ENCODE data around the gene UNC93A. TPM values are rescaled to one million over a fixed set of nuclear protein-coding genes. Genes with fewer than 3 reads are reported as not detected.
"Not testable (repeated sequence)": the region's sequence is repeated elsewhere in the genome, so short reads cannot be mapped to it uniquely, and the experiment has no call there.

UNC93A gene
- total and polyA plus RNA-seq, 5 donors from 2014 or later, result not detected

GRCh38 chr6:167267556-167267898 lies 23.6 kb upstream of the UNC93A start:
- not testable (repeated sequence) for H3K4me3 Mint-ChIP-seq; H3K27me3 ChIP-seq (ENCODE audit: control insufficient read depth, insufficient read depth, low read length); H3K36me3 ChIP-seq (ENCODE audit: control insufficient read depth, insufficient read depth, low read length); DNase-seq; H3K4me1 Mint-ChIP-seq; H3K27ac Mint-ChIP-seq; H3K4me3 ChIP-seq (ENCODE audit: low read depth, low read length); H3K9me3 Mint-ChIP-seq; H3K4me1 ChIP-seq (ENCODE audit: control insufficient read depth, insufficient read depth, low read length, poor library complexity, severe bottlenecking); H3K9me3 ChIP-seq (ENCODE audit: control insufficient read depth in 2 of 2, low read length in 2 of 2); H3K36me3 Mint-ChIP-seq; ATAC-seq (ENCODE audit: low read depth in 2 of 2); H3K27ac ChIP-seq (ENCODE audit: insufficient read depth, low read length, poor library complexity, severe bottlenecking)
- H3K27me3 Mint-ChIP-seq, result peaks cover 11% of the 10 kb centered on the region

GRCh38 chr6:167267921-167268401 lies 23.2 kb upstream of the UNC93A start:
- no peak overlapping the region for H3K27ac Mint-ChIP-seq

GRCh38 chr6:167268683-167269280 lies 22.3 kb upstream of the UNC93A start:
- H3K36me3 ChIP-seq (ENCODE audit: control insufficient read depth, insufficient read depth, low read length), result no peaks in the 10 kb centered on the region
- no peak overlapping the region for H3K27ac ChIP-seq (ENCODE audit: insufficient read depth, low read length, poor library complexity, severe bottlenecking)
- no peaks in the 10 kb centered on the region for H3K36me3 Mint-ChIP-seq
- DNase-seq (no peak), ATAC-seq (ENCODE audit: low read depth in 2 of 2) (no peak)
- H3K4me1 ChIP-seq (ENCODE audit: control insufficient read depth, insufficient read depth, low read length, poor library complexity, severe bottlenecking), result no peaks in the 10 kb centered on the region
- no peak overlapping the region for H3K27ac Mint-ChIP-seq
- H3K27me3 Mint-ChIP-seq, result peaks cover 5% of the 10 kb centered on the region
- H3K4me3 Mint-ChIP-seq, result no peak overlapping the region
- H3K9me3 ChIP-seq (ENCODE audit: control insufficient read depth in 2 of 2, low read length in 2 of 2), result no peaks in the 10 kb centered on the region
- H3K4me3 ChIP-seq (ENCODE audit: low read depth, low read length), result no peak overlapping the region
- no peaks in the 10 kb centered on the region for H3K27me3 ChIP-seq (ENCODE audit: control insufficient read depth, insufficient read depth, low read length)
- H3K9me3 Mint-ChIP-seq, result no peaks in the 10 kb centered on the region
- no peaks in the 10 kb centered on the region for H3K4me1 Mint-ChIP-seq

More at GRCh38 chr6:167267921-167268401, 23.2 kb upstream of the UNC93A start:
- H3K36me3 Mint-ChIP-seq, result no peaks in the 10 kb centered on the region
- no peak for DNase-seq
- no peaks in the 10 kb centered on the region for H3K27me3 ChIP-seq (ENCODE audit: control insufficient read depth, insufficient read depth, low read length)
- H3K9me3 Mint-ChIP-seq, result peaks cover 0 to under 1% (median 0%) of the 10 kb centered on the region in 7 donors
- no peaks in the 10 kb centered on the region for H3K9me3 ChIP-seq (ENCODE audit: control insufficient read depth in 2 of 2, low read length in 2 of 2)
- H3K27me3 Mint-ChIP-seq, result peaks cover 7% of the 10 kb centered on the region
- no peak overlapping the region for H3K4me3 ChIP-seq (ENCODE audit: low read depth, low read length)
- no peak overlapping the region for H3K4me3 Mint-ChIP-seq
- H3K4me1 Mint-ChIP-seq, result no peaks in the 10 kb centered on the region
- no peak for ATAC-seq (ENCODE audit: low read depth in 2 of 2)
- no peaks in the 10 kb centered on the region for H3K4me1 ChIP-seq (ENCODE audit: control insufficient read depth, insufficient read depth, low read length, poor library complexity, severe bottlenecking)
- H3K27ac ChIP-seq (ENCODE audit: insufficient read depth, low read length, poor library complexity, severe bottlenecking), result no peak overlapping the region
- no peaks in the 10 kb centered on the region for H3K36me3 ChIP-seq (ENCODE audit: control insufficient read depth, insufficient read depth, low read length)

- no peak overlapping the region for H3K27ac Mint-ChIP-seq
Observed at GRCh38 chr6:167270499-167271311, 20.4 kb upstream of the UNC93A start.

GRCh38 chr6:167272151-167272550 lies 19.0 kb upstream of the UNC93A start:
- no peak overlapping the region for H3K27ac ChIP-seq (ENCODE audit: insufficient read depth, low read length, poor library complexity, severe bottlenecking)
- Mint-ChIP-seq H3K27ac (no peak overlapping the region), H3K9me3 (no peaks in the 10 kb centered on the region), H3K27me3 (peaks cover 13% of the 10 kb centered on the region), H3K36me3 (no peaks in the 10 kb centered on the region), H3K4me1 (no peaks in the 10 kb centered on the region), H3K4me3 (no peak overlapping the region)
- no peaks in the 10 kb centered on the region for H3K4me1 ChIP-seq (ENCODE audit: control insufficient read depth, insufficient read depth, low read length, poor library complexity, severe bottlenecking)
- no peak overlapping the region for H3K4me3 ChIP-seq (ENCODE audit: low read depth, low read length)
- H3K9me3 ChIP-seq (ENCODE audit: control insufficient read depth in 2 of 2, low read length in 2 of 2), result no peaks in the 10 kb centered on the region
- H3K36me3 ChIP-seq (ENCODE audit: control insufficient read depth, insufficient read depth, low read length), result no peaks in the 10 kb centered on the region
- ATAC-seq (ENCODE audit: low read depth in 2 of 2) (no peak), DNase-seq (no peak)
- no peaks in the 10 kb centered on the region for H3K27me3 ChIP-seq (ENCODE audit: control insufficient read depth, insufficient read depth, low read length)

More at GRCh38 chr6:167270499-167271311, 20.4 kb upstream of the UNC93A start:
- Histone ChIP-seq H3K27me3 (ENCODE audit: control insufficient read depth, insufficient read depth, low read length) (no peaks in the 10 kb centered on the region), H3K27ac (ENCODE audit: insufficient read depth, low read length, poor library complexity, severe bottlenecking) (no peak overlapping the region), H3K4me1 (ENCODE audit: control insufficient read depth, insufficient read depth, low read length, poor library complexity, severe bottlenecking) (no peaks in the 10 kb centered on the region), H3K9me3 (ENCODE audit: control insufficient read depth in 2 of 2, low read length in 2 of 2) (no peaks in the 10 kb centered on the region), H3K4me3 (ENCODE audit: low read depth, low read length) (no peak overlapping the region), H3K36me3 (ENCODE audit: control insufficient read depth, insufficient read depth, low read length) (no peaks in the 10 kb centered on the region)
- no peaks in the 10 kb centered on the region for H3K36me3 Mint-ChIP-seq
- no peak for DNase-seq
- no peak overlapping the region for H3K4me3 Mint-ChIP-seq
- H3K4me1 Mint-ChIP-seq, result no peaks in the 10 kb centered on the region
- ATAC-seq (ENCODE audit: low read depth in 2 of 2), result no peak
- H3K9me3 Mint-ChIP-seq, result no peaks in the 10 kb centered on the region
- peaks cover 10% of the 10 kb centered on the region for H3K27me3 Mint-ChIP-seq

GRCh38 chr6:167272696-167273379 lies 18.3 kb upstream of the UNC93A start:
- no peaks in the 10 kb centered on the region for H3K36me3 ChIP-seq (ENCODE audit: control insufficient read depth, insufficient read depth, low read length)
- H3K4me1 ChIP-seq (ENCODE audit: control insufficient read depth, insufficient read depth, low read length, poor library complexity, severe bottlenecking), result no peaks in the 10 kb centered on the region
- H3K9me3 ChIP-seq (ENCODE audit: control insufficient read depth in 2 of 2, low read length in 2 of 2), result no peaks in the 10 kb centered on the region
- no peaks in the 10 kb centered on the region for H3K27me3 ChIP-seq (ENCODE audit: control insufficient read depth, insufficient read depth, low read length)
- H3K27ac ChIP-seq (ENCODE audit: insufficient read depth, low read length, poor library complexity, severe bottlenecking), result no peak overlapping the region
- peaks cover 14% of the 10 kb centered on the region for H3K27me3 Mint-ChIP-seq
- no peak for DNase-seq
- no peak overlapping the region for H3K27ac Mint-ChIP-seq
- ATAC-seq (ENCODE audit: low read depth in 2 of 2), result no peak
- no peak overlapping the region for H3K4me3 Mint-ChIP-seq
- H3K36me3 Mint-ChIP-seq, result peaks cover under 1% of the 10 kb centered on the region
- H3K9me3 Mint-ChIP-seq, result no peaks in the 10 kb centered on the region
- H3K4me3 ChIP-seq (ENCODE audit: low read depth, low read length), result no peak overlapping the region
- H3K4me1 Mint-ChIP-seq, result no peaks in the 10 kb centered on the region

GRCh38 chr6:167274270-167274669 lies 16.8 kb upstream of the UNC93A start:
- H3K9me3 ChIP-seq (ENCODE audit: control insufficient read depth in 2 of 2, low read length in 2 of 2), result no peaks in the 10 kb centered on the region
- H3K4me3 ChIP-seq (ENCODE audit: low read depth, low read length), result no peak overlapping the region
- peaks cover 3% of the 10 kb centered on the region for H3K27me3 ChIP-seq (ENCODE audit: control insufficient read depth, insufficient read depth, low read length)
- Mint-ChIP-seq H3K4me3 (no peak overlapping the region), H3K27ac (no peak overlapping the region), H3K27me3 (peaks cover 11% of the 10 kb centered on the region), H3K36me3 (peaks cover 3% of the 10 kb centered on the region), H3K9me3 (no peaks in the 10 kb centered on the region), H3K4me1 (no peaks in the 10 kb centered on the region)
- no peaks in the 10 kb centered on the region for H3K36me3 ChIP-seq (ENCODE audit: control insufficient read depth, insufficient read depth, low read length)
- no peak for DNase-seq
- ATAC-seq (ENCODE audit: low read depth in 2 of 2), result no peak
- no peak overlapping the region for H3K27ac ChIP-seq (ENCODE audit: insufficient read depth, low read length, poor library complexity, severe bottlenecking)
- no peaks in the 10 kb centered on the region for H3K4me1 ChIP-seq (ENCODE audit: control insufficient read depth, insufficient read depth, low read length, poor library complexity, severe bottlenecking)

All from CD4-positive, CD25-positive, alpha-beta regulatory T cell (primary cell).